ENCODE results near the gene NTPCR. TPM values are rescaled to one million over a fixed set of nuclear protein-coding genes. Genes with fewer than 3 reads are reported as not detected.

Gene NTPCR
- total RNA-seq, 1 donor from 2014 or later: 24.5 TPM

- no peak overlapping the region for H3K27ac Mint-ChIP-seq
- H3K9me3 Mint-ChIP-seq: no peaks in the 10 kb centered on the region
- no peak for DNase-seq (ENCODE audit: low spot score)
- peaks cover 15% of the 10 kb centered on the region for H3K36me3 Mint-ChIP-seq (ENCODE audit: low read depth)
- no peak overlapping the region for H3K4me3 Mint-ChIP-seq
- no peaks in the 10 kb centered on the region for H3K4me1 Mint-ChIP-seq (ENCODE audit: low read depth)
- H3K27me3 Mint-ChIP-seq (ENCODE audit: insufficient read depth): no peaks in the 10 kb centered on the region
- intact Hi-C loops (cut with micrococcal nuclease): no loop called here
Observed at GRCh38 chr1:232985882-232986526, 35.6 kb downstream of the NTPCR start.

- Mint-ChIP-seq H3K4me1 (ENCODE audit: low read depth) (no peaks in the 10 kb centered on the region), H3K27me3 (ENCODE audit: insufficient read depth) (no peaks in the 10 kb centered on the region), H3K36me3 (ENCODE audit: low read depth) (peaks cover 15% of the 10 kb centered on the region), H3K27ac (no peak overlapping the region), H3K4me3 (no peak overlapping the region), H3K9me3 (no peaks in the 10 kb centered on the region)
- DNase-seq (ENCODE audit: low spot score): no peak
- intact Hi-C loops (cut with micrococcal nuclease): no loop called here
Observed at GRCh38 chr1:232986527-232986922, 36.1 kb downstream of the NTPCR start.

- Mint-ChIP-seq H3K27me3 (ENCODE audit: insufficient read depth) (no peaks in the 10 kb centered on the region), H3K9me3 (no peaks in the 10 kb centered on the region), H3K36me3 (ENCODE audit: low read depth) (peaks cover 18% of the 10 kb centered on the region), H3K27ac (no peak overlapping the region), H3K4me1 (ENCODE audit: low read depth) (no peaks in the 10 kb centered on the region), H3K4me3 (no peak overlapping the region)
- intact Hi-C loops (cut with micrococcal nuclease): no loop called here
- no peak for DNase-seq (ENCODE audit: low spot score)
Observed at GRCh38 chr1:232987046-232987773, 36.8 kb downstream of the NTPCR start.

GRCh38 chr1:232987774-232988140 is 37.3 kb downstream of the NTPCR start:
- intact Hi-C loops (cut with micrococcal nuclease): no loop called here
- Mint-ChIP-seq H3K4me3 (no peak overlapping the region), H3K27me3 (ENCODE audit: insufficient read depth) (no peaks in the 10 kb centered on the region), H3K27ac (no peak overlapping the region), H3K4me1 (ENCODE audit: low read depth) (no peaks in the 10 kb centered on the region), H3K9me3 (no peaks in the 10 kb centered on the region), H3K36me3 (ENCODE audit: low read depth) (peaks cover 19% of the 10 kb centered on the region)
- no peak for DNase-seq (ENCODE audit: low spot score)

- H3K36me3 Mint-ChIP-seq (ENCODE audit: low read depth): peaks cover 26% of the 10 kb centered on the region
- H3K9me3 Mint-ChIP-seq: peaks cover 6% of the 10 kb centered on the region
- no peak overlapping the region for H3K27ac Mint-ChIP-seq
- H3K27me3 Mint-ChIP-seq (ENCODE audit: insufficient read depth): no peaks in the 10 kb centered on the region
- H3K4me1 Mint-ChIP-seq (ENCODE audit: low read depth): no peaks in the 10 kb centered on the region
- intact Hi-C loops (cut with micrococcal nuclease): no loop called here
- no peak for DNase-seq (ENCODE audit: low spot score)
- H3K4me3 Mint-ChIP-seq: no peak overlapping the region
Observed at GRCh38 chr1:232988572-232989040, 38.2 kb downstream of the NTPCR start.

- Mint-ChIP-seq H3K27ac (no peak overlapping the region), H3K9me3 (peaks cover 16% of the 10 kb centered on the region), H3K36me3 (ENCODE audit: low read depth) (peaks cover 34% of the 10 kb centered on the region), H3K4me1 (ENCODE audit: low read depth) (no peaks in the 10 kb centered on the region), H3K27me3 (ENCODE audit: insufficient read depth) (no peaks in the 10 kb centered on the region), H3K4me3 (no peak overlapping the region)
- intact Hi-C loops (cut with micrococcal nuclease): no loop called here
- DNase-seq (ENCODE audit: low spot score): no peak
Observed at GRCh38 chr1:232990176-232991128, 40.0 kb downstream of the NTPCR start.

GRCh38 chr1:232991238-232991637 is 40.8 kb downstream of the NTPCR start:
- peaks cover 36% of the 10 kb centered on the region for H3K36me3 Mint-ChIP-seq (ENCODE audit: low read depth)
- H3K27ac Mint-ChIP-seq: no peak overlapping the region
- H3K27me3 Mint-ChIP-seq (ENCODE audit: insufficient read depth): no peaks in the 10 kb centered on the region
- H3K4me1 Mint-ChIP-seq (ENCODE audit: low read depth): no peaks in the 10 kb centered on the region
- H3K4me3 Mint-ChIP-seq: no peak overlapping the region
- H3K9me3 Mint-ChIP-seq: peaks cover 16% of the 10 kb centered on the region
- intact Hi-C loops (cut with micrococcal nuclease): no loop called here
- DNase-seq (ENCODE audit: low spot score): no peak

- H3K27ac Mint-ChIP-seq: no peak overlapping the region
- no peaks in the 10 kb centered on the region for H3K27me3 Mint-ChIP-seq (ENCODE audit: insufficient read depth)
- H3K4me3 Mint-ChIP-seq: no peak overlapping the region
- DNase-seq (ENCODE audit: low spot score): no peak
- H3K4me1 Mint-ChIP-seq (ENCODE audit: low read depth): no peaks in the 10 kb centered on the region
- peaks cover 44% of the 10 kb centered on the region for H3K36me3 Mint-ChIP-seq (ENCODE audit: low read depth)
- peaks cover 16% of the 10 kb centered on the region for H3K9me3 Mint-ChIP-seq
- intact Hi-C loops (cut with micrococcal nuclease): no loop called here
Observed at GRCh38 chr1:232992227-232992626, 41.8 kb downstream of the NTPCR start.

GRCh38 chr1:232993555-232993954 is 43.1 kb downstream of the NTPCR start:
- H3K9me3 Mint-ChIP-seq: peaks cover 16% of the 10 kb centered on the region
- H3K4me1 Mint-ChIP-seq (ENCODE audit: low read depth): no peaks in the 10 kb centered on the region
- no peak overlapping the region for H3K27ac Mint-ChIP-seq
- no peak overlapping the region for H3K4me3 Mint-ChIP-seq
- intact Hi-C loops (cut with micrococcal nuclease): no loop called here
- DNase-seq (ENCODE audit: low spot score): no peak
- no peaks in the 10 kb centered on the region for H3K27me3 Mint-ChIP-seq (ENCODE audit: insufficient read depth)
- H3K36me3 Mint-ChIP-seq (ENCODE audit: low read depth): peaks cover 55% of the 10 kb centered on the region

- Mint-ChIP-seq H3K9me3 (peaks cover 16% of the 10 kb centered on the region), H3K27ac (no peak overlapping the region), H3K36me3 (ENCODE audit: low read depth) (peaks cover 60% of the 10 kb centered on the region), H3K4me1 (ENCODE audit: low read depth) (no peaks in the 10 kb centered on the region), H3K27me3 (ENCODE audit: insufficient read depth) (no peaks in the 10 kb centered on the region), H3K4me3 (no peak overlapping the region)
- DNase-seq (ENCODE audit: low spot score): no peak
- intact Hi-C loops (cut with micrococcal nuclease): no loop called here
Observed at GRCh38 chr1:232995189-232995588, 44.8 kb downstream of the NTPCR start.

- Mint-ChIP-seq H3K27ac (no peak overlapping the region), H3K4me3 (no peak overlapping the region), H3K4me1 (ENCODE audit: low read depth) (no peaks in the 10 kb centered on the region), H3K36me3 (ENCODE audit: low read depth) (peaks cover 61% of the 10 kb centered on the region), H3K9me3 (peaks cover 16% of the 10 kb centered on the region), H3K27me3 (ENCODE audit: insufficient read depth) (no peaks in the 10 kb centered on the region)
- DNase-seq (ENCODE audit: low spot score): no peak
- intact Hi-C loops (cut with micrococcal nuclease): no loop called here
Observed at GRCh38 chr1:232996143-232996542, 45.7 kb downstream of the NTPCR start.

- H3K4me3 Mint-ChIP-seq: no peak overlapping the region
- H3K27ac Mint-ChIP-seq: no peak overlapping the region
- H3K4me1 Mint-ChIP-seq (ENCODE audit: low read depth): no peaks in the 10 kb centered on the region
- H3K9me3 Mint-ChIP-seq: peaks cover 17% of the 10 kb centered on the region
- intact Hi-C loops (cut with micrococcal nuclease): no loop called here
- DNase-seq (ENCODE audit: low spot score): no peak
- no peaks in the 10 kb centered on the region for H3K27me3 Mint-ChIP-seq (ENCODE audit: insufficient read depth)
- peaks cover 55% of the 10 kb centered on the region for H3K36me3 Mint-ChIP-seq (ENCODE audit: low read depth)
Observed at GRCh38 chr1:232998138-232998537, 47.7 kb downstream of the NTPCR start.

- intact Hi-C loops (cut with micrococcal nuclease): no loop called here
- no peak for DNase-seq (ENCODE audit: low spot score)
- Mint-ChIP-seq H3K4me1 (ENCODE audit: low read depth) (no peaks in the 10 kb centered on the region), H3K9me3 (peaks cover 14% of the 10 kb centered on the region), H3K36me3 (ENCODE audit: low read depth) (peaks cover 52% of the 10 kb centered on the region), H3K4me3 (no peak overlapping the region), H3K27ac (no peak overlapping the region), H3K27me3 (ENCODE audit: insufficient read depth) (no peaks in the 10 kb centered on the region)
Observed at GRCh38 chr1:232998646-232999045, 48.2 kb downstream of the NTPCR start.
